Astrocyte (in vitro differentiated cells and primary cell): ENCODE data around the gene B3GALT2. TPM values are rescaled to one million over a fixed set of nuclear protein-coding genes. Genes with fewer than 3 reads are reported as not detected.

Experiments used
- DNase-seq: peaks from one replicate; pipeline ENCODE4 v3.0.0-alpha.2; 2010; ENCODE audit warnings: low read depth
- FAIRE-seq: peaks from 2 replicates; lab custom pipeline; 2011; peaks lifted over from hg19 to GRCh38; lab: Jason Lieb, UNC
- H2AFZ ChIP-seq: 2 replicates; pipeline ENCODE4 v1.6.0; 2012; ENCODE audit warnings: low read depth, low read length, inconsistent platforms
- H3K27ac ChIP-seq: 2 replicates; pipeline ENCODE4 v1.5.1; 2011; ENCODE audit warnings: low read depth, low read length, inconsistent platforms
- H3K27me3 ChIP-seq: 2 replicates; pipeline ENCODE4 v1.6.0; 2011; ENCODE audit warnings: low read length, inconsistent platforms; ENCODE audit not compliant: insufficient read depth
- H3K36me3 ChIP-seq: 2 replicates; pipeline ENCODE4 v1.5.1; 2011; ENCODE audit warnings: low read length, inconsistent platforms; ENCODE audit not compliant: insufficient read depth
- H3K4me1 ChIP-seq: 2 replicates; pipeline ENCODE4 v1.5.1; 2011; ENCODE audit warnings: low read length, inconsistent platforms; ENCODE audit not compliant: insufficient read depth
- H3K4me2 ChIP-seq: 2 replicates; pipeline ENCODE4 v1.6.0; 2012; ENCODE audit warnings: low read length, inconsistent platforms
- H3K4me3 ChIP-seq: 2 replicates; pipeline ENCODE4 v1.5.1; 2011; ENCODE audit warnings: low read depth, mild to moderate bottlenecking, low read length, inconsistent platforms; ENCODE audit not compliant: insufficient read depth
- H3K79me2 ChIP-seq: 2 replicates; pipeline ENCODE4 v1.6.0; 2012; ENCODE audit warnings: mild to moderate bottlenecking, low read length, inconsistent platforms; ENCODE audit not compliant: insufficient read depth
- H3K9ac ChIP-seq: 2 replicates; pipeline ENCODE4 v1.6.0; 2012; ENCODE audit warnings: mild to moderate bottlenecking, low read length, inconsistent platforms
- H3K9me3 ChIP-seq: 2 replicates; pipeline ENCODE4 v1.5.1; 2012; ENCODE audit warnings: low read depth, mild to moderate bottlenecking, low read length, inconsistent platforms; ENCODE audit not compliant: insufficient read depth
- H4K20me1 ChIP-seq: 2 replicates; pipeline ENCODE4 v1.6.0; 2012; ENCODE audit warnings: low read length, inconsistent platforms; ENCODE audit not compliant: insufficient read depth
- H3K27ac Mint-ChIP-seq: one replicate; pipeline ENCODE4 v1.8.0; 2021; ENCODE audit warnings: mild to moderate bottlenecking, mixed read lengths; ENCODE audit not compliant: unreplicated experiment
- H3K27me3 Mint-ChIP-seq: one replicate; pipeline ENCODE4 v1.8.0; 2021; ENCODE audit warnings: low read depth, mixed read lengths; ENCODE audit not compliant: unreplicated experiment
- H3K36me3 Mint-ChIP-seq: one replicate; pipeline ENCODE4 v1.8.0; 2021; ENCODE audit warnings: low read depth, mixed read lengths; ENCODE audit not compliant: unreplicated experiment
- H3K4me1 Mint-ChIP-seq: one replicate; pipeline ENCODE4 v1.8.0; 2021; ENCODE audit warnings: low read depth, mixed read lengths; ENCODE audit not compliant: unreplicated experiment
- H3K4me3 Mint-ChIP-seq: one replicate; pipeline ENCODE4 v1.8.0; 2021; ENCODE audit warnings: mild to moderate bottlenecking, moderate library complexity, mixed read lengths; ENCODE audit not compliant: unreplicated experiment
- H3K9me3 Mint-ChIP-seq: one replicate; pipeline ENCODE4 v1.8.0; 2021; ENCODE audit warnings: mild to moderate bottlenecking, mixed read lengths; ENCODE audit not compliant: unreplicated experiment
- EZH2 ChIP-seq: IDR thresholded peaks from 2 replicates; pipeline ENCODE4 v1.6.1; 2012; ENCODE audit warnings: mild to moderate bottlenecking, low read length, inconsistent platforms; ENCODE audit not compliant: insufficient read depth
- total RNA-seq: library from RNA; stranded (reverse); gene quantifications from 2 replicates; pipeline ENCODE4 v1.2.1, GENCODE V29; 2021
- TF ChIP-seq, protein P1 (sequence below): IDR thresholded peaks from 2 replicates; pipeline ENCODE4 v1.5.1; 2011; ENCODE audit warnings: low read depth, mild to moderate bottlenecking, inconsistent platforms, low read length, moderate library complexity; ENCODE audit not compliant: insufficient read depth

Gene B3GALT2
- total RNA-seq, 1 donor from 2014 or later = 0.39 TPM

DNA sequence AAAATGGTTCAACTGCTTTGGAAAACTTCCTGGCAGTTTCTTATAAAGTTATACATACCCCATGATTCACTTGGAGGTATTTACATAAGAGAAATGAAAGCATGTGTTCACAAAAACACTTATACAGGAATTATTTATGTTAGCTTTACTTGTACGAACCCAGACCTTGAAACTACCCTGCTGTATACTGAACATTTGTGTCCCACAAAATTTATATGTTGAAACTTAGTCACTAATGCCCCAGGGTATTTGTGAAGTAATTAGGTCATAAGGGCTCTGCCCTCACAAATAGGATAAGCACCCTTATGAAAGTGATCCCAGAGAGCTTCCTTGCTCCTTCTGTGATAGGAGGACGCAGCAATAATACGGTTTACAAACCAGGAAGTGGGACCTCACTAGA is 42.7 kb upstream of the B3GALT2 start:
- TF ChIP-seq, protein P1, sequence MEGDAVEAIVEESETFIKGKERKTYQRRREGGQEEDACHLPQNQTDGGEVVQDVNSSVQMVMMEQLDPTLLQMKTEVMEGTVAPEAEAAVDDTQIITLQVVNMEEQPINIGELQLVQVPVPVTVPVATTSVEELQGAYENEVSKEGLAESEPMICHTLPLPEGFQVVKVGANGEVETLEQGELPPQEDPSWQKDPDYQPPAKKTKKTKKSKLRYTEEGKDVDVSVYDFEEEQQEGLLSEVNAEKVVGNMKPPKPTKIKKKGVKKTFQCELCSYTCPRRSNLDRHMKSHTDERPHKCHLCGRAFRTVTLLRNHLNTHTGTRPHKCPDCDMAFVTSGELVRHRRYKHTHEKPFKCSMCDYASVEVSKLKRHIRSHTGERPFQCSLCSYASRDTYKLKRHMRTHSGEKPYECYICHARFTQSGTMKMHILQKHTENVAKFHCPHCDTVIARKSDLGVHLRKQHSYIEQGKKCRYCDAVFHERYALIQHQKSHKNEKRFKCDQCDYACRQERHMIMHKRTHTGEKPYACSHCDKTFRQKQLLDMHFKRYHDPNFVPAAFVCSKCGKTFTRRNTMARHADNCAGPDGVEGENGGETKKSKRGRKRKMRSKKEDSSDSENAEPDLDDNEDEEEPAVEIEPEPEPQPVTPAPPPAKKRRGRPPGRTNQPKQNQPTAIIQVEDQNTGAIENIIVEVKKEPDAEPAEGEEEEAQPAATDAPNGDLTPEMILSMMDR = no peak
- TF ChIP-seq EZH2 = no peak
- Mint-ChIP-seq H3K27ac (no peak overlapping the region), H3K9me3 (no peaks in the 10 kb centered on the region), H3K4me1 (no peaks in the 10 kb centered on the region), H3K36me3 (peaks cover 14% of the 10 kb centered on the region), H3K4me3 (no peak overlapping the region), H3K27me3 (no peaks in the 10 kb centered on the region)
- DNase-seq = no peak
- no peak for FAIRE-seq
- Histone ChIP-seq H3K79me2 (peaks cover 19% of the 10 kb centered on the region), H3K36me3 (peaks cover 8% of the 10 kb centered on the region), H4K20me1 (peaks cover 7% of the 10 kb centered on the region), H3K4me1 (no peaks in the 10 kb centered on the region), H3K4me2 (no peak overlapping the region), H3K27ac (no peak overlapping the region), H3K9ac (no peak overlapping the region), H3K27me3 (no peaks in the 10 kb centered on the region), H3K4me3 (no peak overlapping the region), H2AFZ (no peak overlapping the region), H3K9me3 (no peaks in the 10 kb centered on the region)

DNA sequence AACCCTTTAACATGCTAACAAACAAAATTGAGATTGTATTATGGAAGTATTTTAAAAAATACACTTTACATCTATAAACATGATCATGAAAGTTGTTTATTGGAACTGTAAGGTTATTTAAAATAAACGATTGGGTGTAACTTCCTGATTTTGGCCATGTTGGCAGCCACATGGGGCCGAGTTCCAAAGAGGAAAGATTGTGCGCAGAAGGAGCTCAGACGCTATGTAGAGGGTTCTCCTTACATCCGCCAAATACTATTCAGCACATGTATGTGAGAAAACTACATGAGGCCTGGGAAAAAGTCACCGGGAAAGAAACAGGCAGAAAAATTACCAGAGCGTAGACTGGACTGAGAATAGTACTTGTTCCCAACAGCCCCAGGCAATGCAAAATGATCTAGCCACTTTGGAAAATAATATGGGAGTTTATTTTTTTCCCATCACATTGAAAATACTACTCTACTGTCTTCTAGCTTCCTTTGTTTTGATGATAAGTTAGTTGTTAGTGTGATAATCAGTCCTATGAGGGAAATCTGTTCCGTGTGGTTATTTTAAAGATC is 35.7 kb upstream of the B3GALT2 start:
- Histone ChIP-seq H3K9ac (no peak overlapping the region), H3K4me2 (no peak overlapping the region), H3K79me2 (peaks cover 16% of the 10 kb centered on the region), H3K27me3 (no peaks in the 10 kb centered on the region), H3K4me1 (no peaks in the 10 kb centered on the region), H3K4me3 (no peak overlapping the region), H2AFZ (no peak overlapping the region), H4K20me1 (peaks cover 7% of the 10 kb centered on the region), H3K27ac (no peak overlapping the region), H3K36me3 (peaks cover 4% of the 10 kb centered on the region), H3K9me3 (no peaks in the 10 kb centered on the region)
- Mint-ChIP-seq H3K27ac (no peak overlapping the region), H3K9me3 (no peaks in the 10 kb centered on the region), H3K4me3 (no peak overlapping the region), H3K27me3 (no peaks in the 10 kb centered on the region), H3K36me3 (peaks cover 18% of the 10 kb centered on the region), H3K4me1 (peaks cover 7% of the 10 kb centered on the region)
- no peak for TF ChIP-seq EZH2
- TF ChIP-seq, protein P1 = no peak
- FAIRE-seq = no peak
- no peak for DNase-seq

DNA sequence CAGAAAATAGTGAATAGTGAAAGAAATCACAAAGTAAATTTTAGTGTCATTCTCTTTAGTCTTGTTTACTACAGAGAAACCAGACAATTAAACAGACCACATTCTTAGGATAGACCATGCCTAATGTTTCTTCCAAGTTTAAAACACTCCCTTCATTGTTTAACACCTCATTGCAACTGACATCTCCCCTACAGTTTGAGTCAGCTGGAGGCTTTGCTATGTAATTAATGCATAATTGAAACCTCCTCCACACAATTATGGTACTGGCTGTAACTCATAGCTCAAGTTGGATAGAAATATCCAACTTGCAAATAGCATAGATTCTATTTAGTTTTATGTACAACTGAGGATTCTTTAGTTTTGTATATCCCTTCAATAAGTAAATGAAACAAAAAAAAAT is 35.2 kb upstream of the B3GALT2 start:
- Histone ChIP-seq H3K27ac (no peak overlapping the region), H2AFZ (no peak overlapping the region), H3K9me3 (no peaks in the 10 kb centered on the region), H3K4me2 (no peak overlapping the region), H3K4me1 (no peaks in the 10 kb centered on the region), H3K36me3 (peaks cover 4% of the 10 kb centered on the region), H3K79me2 (peaks cover 19% of the 10 kb centered on the region), H3K27me3 (no peaks in the 10 kb centered on the region), H3K4me3 (no peak overlapping the region), H4K20me1 (peaks cover 7% of the 10 kb centered on the region), H3K9ac (no peak overlapping the region)
- DNase-seq = peak; percentile 31
- H3K27ac Mint-ChIP-seq = no peak overlapping the region
- no peak for TF ChIP-seq EZH2
- TF ChIP-seq, protein P1 = no peak
- no peak for FAIRE-seq
- H3K4me3 Mint-ChIP-seq = no peak overlapping the region
- peaks cover 7% of the 10 kb centered on the region for H3K4me1 Mint-ChIP-seq
- H3K9me3 Mint-ChIP-seq = no peaks in the 10 kb centered on the region
- H3K36me3 Mint-ChIP-seq = peaks cover 22% of the 10 kb centered on the region
- no peaks in the 10 kb centered on the region for H3K27me3 Mint-ChIP-seq
